GM19025 (cell line): Measurements from ENCODE around the gene DVL1.
A peak's percentile ranks its signal among the peaks of the same experiment; 100 is the strongest.
"Not testable (repeated sequence)": the region's sequence is repeated elsewhere in the genome, so short reads cannot be mapped to it uniquely, and the experiment has no call there.

Experiments
- ATAC-seq: cut with Tn5 transposase; IDR thresholded peaks from one replicate; pipeline ENCODE4 v1.9.1; 2021; ENCODE audit warnings: mild to moderate bottlenecking, low read depth, moderate library complexity; ENCODE audit not compliant: unreplicated experiment

DVL1 gene

GRCh38 chr1:1349256-1350012 is at the start of gene DVL1:
Gene DVL1 (minus strand): TSS chr1:1349418. CDS start chr1:1349065, 353 bp downstream.
- ATAC-seq = peak; percentile 65

DNA sequence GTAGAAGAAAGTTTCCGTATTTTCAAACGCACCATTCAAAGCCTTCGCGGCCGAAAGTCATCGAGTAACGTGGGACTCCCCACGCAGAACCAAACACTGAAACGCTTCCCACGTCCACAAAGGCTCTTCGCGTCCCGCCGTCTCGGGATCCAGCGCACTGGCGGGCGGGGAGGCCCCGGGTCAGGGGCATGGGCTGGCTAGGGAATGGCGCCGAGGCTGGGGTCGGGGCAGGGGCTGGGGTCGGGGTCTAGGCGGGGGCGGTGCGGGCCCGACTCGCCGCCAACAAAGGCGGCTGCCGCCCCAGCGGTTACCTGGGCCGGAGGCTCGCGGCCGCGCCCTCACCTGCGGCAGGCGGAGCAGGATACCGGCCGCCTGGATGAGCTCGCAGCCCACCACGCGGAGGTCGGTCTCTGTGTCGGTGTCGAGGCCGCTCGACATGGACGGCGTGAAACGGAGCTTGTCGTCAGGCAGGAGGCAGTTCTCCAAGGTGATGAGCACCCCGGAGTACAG is 49.5 kb upstream of the DVL1 start:
- ATAC-seq = peak; percentile 3

GRCh38 chr1:1397839-1398523 is 48.8 kb upstream of the DVL1 start:
- no peak for ATAC-seq

- ATAC-seq = no peak
Measured at GRCh38 chr1:1395166-1395565, 45.9 kb upstream of the DVL1 start.

GRCh38 chr1:1394116-1394515 is 44.9 kb upstream of the DVL1 start:
- ATAC-seq = no peak

- no peak for ATAC-seq
Measured at GRCh38 chr1:1393428-1393827, 44.2 kb upstream of the DVL1 start.

DNA sequence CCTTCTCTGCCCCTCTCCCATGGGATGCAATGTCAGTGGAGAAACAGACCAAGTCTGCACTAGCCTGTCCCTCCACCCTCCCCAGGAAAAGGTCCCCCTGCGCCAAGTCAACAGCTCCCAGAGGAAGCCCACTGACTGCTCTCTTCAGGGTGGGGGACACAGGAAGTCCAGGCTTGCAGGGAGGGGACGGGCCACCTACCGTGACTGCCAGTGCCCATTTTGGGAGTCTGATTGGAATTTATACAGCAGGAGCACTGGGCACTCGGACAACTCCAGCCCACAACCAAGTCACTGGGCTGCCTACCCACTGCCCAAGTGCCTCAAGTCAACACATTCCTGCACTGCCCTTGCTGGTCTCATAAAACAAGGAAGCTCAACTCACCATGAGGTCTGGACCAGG is 43.8 kb upstream of the DVL1 start:
- no peak for ATAC-seq

- no peak for ATAC-seq
Measured at GRCh38 chr1:1391225-1391624, 42.0 kb upstream of the DVL1 start.

- no peak for ATAC-seq
Measured at GRCh38 chr1:1390675-1391074, 41.5 kb upstream of the DVL1 start.

GRCh38 chr1:1388078-1388472 is 38.9 kb upstream of the DVL1 start:
- ATAC-seq = no peak

DNA sequence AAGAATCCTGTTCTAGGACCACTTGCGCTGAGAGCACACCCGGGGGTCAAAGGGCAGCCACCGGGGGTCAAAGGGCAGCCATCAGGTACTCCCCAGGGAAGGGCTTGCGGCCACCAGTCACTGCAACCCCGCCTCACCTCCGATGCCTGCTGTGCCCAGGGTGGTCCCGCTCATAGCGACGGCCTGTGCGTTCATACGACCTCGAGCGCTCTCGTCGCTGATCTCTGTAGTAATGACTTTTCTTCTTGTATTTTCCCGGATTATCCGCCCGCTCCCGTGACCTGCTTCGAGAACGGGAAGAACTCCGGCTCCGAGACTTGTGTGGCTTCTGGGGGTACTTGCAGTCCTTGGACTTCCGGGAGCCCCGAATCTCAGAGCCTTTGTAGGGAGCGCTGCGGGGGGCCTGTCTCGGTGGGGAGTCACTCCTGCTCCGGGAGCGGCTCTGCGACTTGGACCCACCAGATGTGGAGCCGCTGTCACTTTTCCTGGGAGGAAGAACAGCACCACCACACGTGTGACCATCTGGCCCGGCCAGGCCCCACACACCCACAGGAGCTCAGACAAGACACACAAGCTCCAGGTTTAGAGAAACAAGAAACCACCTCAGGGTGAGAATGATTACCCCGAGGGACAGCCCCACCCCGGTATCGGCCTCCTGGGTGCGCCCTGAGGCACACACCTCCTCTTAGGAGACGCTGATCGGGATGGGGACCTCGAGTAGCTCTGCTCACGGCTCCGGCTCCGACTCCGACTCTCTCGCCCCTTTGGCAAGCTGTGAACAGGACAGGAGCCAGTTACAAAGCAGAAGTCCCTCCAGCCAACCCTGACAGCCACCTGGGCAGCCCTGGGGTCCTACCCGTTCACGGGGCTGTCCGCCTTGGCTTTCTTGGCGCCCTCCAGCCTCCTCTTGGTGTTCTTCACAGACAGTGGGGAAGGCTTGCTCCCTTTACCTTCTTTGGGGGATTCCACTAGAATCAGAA is 38.2 kb upstream of the DVL1 start:
- ATAC-seq = no peak

DNA sequence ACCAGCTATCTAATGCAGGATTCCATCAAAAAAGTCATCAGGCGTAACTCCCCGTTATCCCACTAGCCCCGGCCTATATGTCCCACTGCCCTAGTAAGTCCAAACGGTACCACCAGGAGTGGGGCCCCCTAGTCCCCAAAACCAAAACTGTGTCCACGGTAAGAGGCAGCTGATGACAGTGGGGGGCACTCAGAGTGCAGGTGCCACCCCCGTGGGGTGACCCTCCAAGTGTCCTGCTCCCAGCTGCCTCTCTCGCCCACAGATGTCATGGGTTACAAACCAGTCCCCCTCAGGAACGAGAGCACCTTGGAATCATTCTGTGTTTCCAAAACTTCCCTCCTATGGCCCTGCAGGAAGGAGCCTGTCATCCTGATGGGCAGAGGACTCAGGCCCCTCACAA is 36.7 kb upstream of the DVL1 start:
- no peak for ATAC-seq

DNA sequence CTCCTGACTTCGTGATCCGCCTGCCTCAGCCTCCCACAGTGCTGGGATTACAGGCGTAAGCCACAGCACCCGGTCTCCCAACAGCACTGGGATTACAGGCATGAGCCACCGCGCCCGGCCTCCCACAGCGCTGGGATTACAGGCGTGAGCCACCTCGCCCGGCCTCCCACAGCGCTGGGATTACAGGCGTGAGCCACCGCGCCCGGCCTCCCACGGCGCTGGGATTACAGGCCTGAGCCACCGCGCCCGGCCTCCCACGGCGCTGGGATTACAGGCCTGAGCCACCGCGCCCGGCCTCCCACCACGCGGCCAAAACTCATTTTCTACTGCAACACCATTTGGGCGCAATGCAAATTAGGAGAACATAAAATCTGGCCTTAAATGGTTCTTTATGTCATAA is 36.1 kb upstream of the DVL1 start:
- not testable (repeated sequence) for ATAC-seq

DNA sequence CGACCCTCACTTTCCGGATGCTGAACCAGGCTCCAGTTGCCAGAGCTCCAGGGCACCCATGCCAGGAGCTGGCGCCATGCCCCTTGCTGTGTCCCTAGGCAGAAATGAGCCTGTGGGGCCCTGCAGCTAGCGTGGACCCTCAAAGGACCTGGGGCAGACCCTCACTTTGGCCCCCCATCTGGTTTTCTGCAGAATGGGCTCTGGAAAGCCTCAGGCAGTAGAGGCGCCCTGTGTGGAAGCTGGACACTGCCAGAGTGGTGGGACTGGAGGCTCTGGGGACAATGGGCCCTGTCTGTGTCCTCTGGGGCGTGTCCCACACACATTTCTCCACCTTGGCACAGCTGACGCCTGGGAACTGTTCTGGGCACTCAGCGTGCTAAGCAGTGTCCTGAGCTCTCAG is 32.1 kb upstream of the DVL1 start:
- no peak for ATAC-seq

DNA sequence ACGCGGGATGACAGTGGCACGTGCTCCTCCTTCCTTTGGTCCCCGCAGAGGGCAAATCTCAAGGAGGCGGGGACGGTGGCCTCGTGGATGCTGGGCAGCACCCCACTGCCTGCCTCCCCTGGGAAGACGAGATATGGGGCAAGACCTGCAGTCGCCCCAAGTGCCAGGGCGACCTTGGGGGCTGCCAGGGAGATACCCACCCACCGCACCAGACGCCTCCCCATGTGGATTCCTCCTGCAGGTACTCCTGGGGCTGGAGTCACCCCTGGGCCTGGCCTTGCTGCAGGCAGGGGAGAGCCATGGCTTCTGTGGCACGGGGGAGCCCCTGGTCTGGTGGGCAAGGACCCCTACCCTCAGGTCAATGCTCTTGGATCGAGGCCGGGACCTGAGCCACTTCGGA is 31.6 kb upstream of the DVL1 start:
- ATAC-seq = no peak

GRCh38 chr1:1377540-1378205 is 28.5 kb upstream of the DVL1 start:
- ATAC-seq = no peak

- no peak for ATAC-seq
Measured at GRCh38 chr1:1376551-1377226, 27.5 kb upstream of the DVL1 start.

- ATAC-seq = peak; percentile 83
Measured at GRCh38 chr1:1374929-1375662, 25.9 kb upstream of the DVL1 start, which contains the start of gene AURKAIP1. Gene AURKAIP1 (minus strand): TSS chr1:1375207. CDS start chr1:1374756, 451 bp downstream.

GRCh38 chr1:1374589-1374928 is 25.3 kb upstream of the DVL1 start:
- ATAC-seq = peak; percentile 6
